Activated CD4-positive, alpha-beta T cell treated with anti-CD3 and anti-CD28 coated beads, Interleukin-2, amount 10 ng/mL, durations not matched to agents 24 days and 14 days (primary cell): ENCODE measurements around the gene HMCN1. TPM values are rescaled to one million over a fixed set of nuclear protein-coding genes. Genes with fewer than 3 reads are reported as not detected.

Source experiments
- DNase-seq: peaks from one replicate; pipeline ENCODE4 v3.0.0; 2022
- H3K27ac Mint-ChIP-seq: one replicate; pipeline ENCODE4 v1.8.0; 2022; ENCODE audit warnings: mild to moderate bottlenecking, mixed read lengths
- H3K27me3 Mint-ChIP-seq: one replicate; pipeline ENCODE4 v1.8.0; 2022; ENCODE audit warnings: mixed read lengths
- H3K36me3 Mint-ChIP-seq: one replicate; pipeline ENCODE4 v1.8.0; 2022; ENCODE audit warnings: low read depth, mild to moderate bottlenecking, mixed read lengths
- H3K4me1 Mint-ChIP-seq: one replicate; pipeline ENCODE4 v1.8.0; 2021; ENCODE audit warnings: mixed read lengths
- H3K4me3 Mint-ChIP-seq: one replicate; pipeline ENCODE4 v1.8.0; 2022; ENCODE audit warnings: mild to moderate bottlenecking, moderate library complexity, mixed read lengths
- H3K9me3 Mint-ChIP-seq: one replicate; pipeline ENCODE4 v1.8.0; 2021; ENCODE audit warnings: mixed read lengths
- intact Hi-C: fragments of 100-400 bp; cut with micrococcal nuclease; formaldehyde crosslinking; loops from one replicate; pipeline ENCODE4 v1.15.1; 2023
- total RNA-seq: library from RNA; stranded (reverse); gene quantifications from 2 replicates; pipeline ENCODE4 v1.2.3, GENCODE V29; 2022

HMCN1 gene
- total RNA-seq, 1 donor from 2014 or later, result not detected

GRCh38 chr1:185721553-185721952 is 12.6 kb upstream of the HMCN1 start:
- no peaks in the 10 kb centered on the region for H3K9me3 Mint-ChIP-seq
- H3K36me3 Mint-ChIP-seq, result no peaks in the 10 kb centered on the region
- peaks cover 37% of the 10 kb centered on the region for H3K27me3 Mint-ChIP-seq
- no peaks in the 10 kb centered on the region for H3K4me1 Mint-ChIP-seq
- no peak overlapping the region for H3K27ac Mint-ChIP-seq
- H3K4me3 Mint-ChIP-seq, result no peak overlapping the region
- DNase-seq, result no peak
- intact Hi-C loops, result loop anchor here (5.0 kb wide), 1 partner anchor 491 kb away; no protein-coding TSS in a partner anchor

GRCh38 chr1:185722098-185722497 is 12.1 kb upstream of the HMCN1 start:
- H3K4me1 Mint-ChIP-seq, result no peaks in the 10 kb centered on the region
- H3K4me3 Mint-ChIP-seq, result no peak overlapping the region
- H3K9me3 Mint-ChIP-seq, result no peaks in the 10 kb centered on the region
- no peak overlapping the region for H3K27ac Mint-ChIP-seq
- intact Hi-C loops, result loop anchor here (5.0 kb wide), 1 partner anchor 490 kb away; no protein-coding TSS in a partner anchor
- no peak for DNase-seq
- H3K36me3 Mint-ChIP-seq, result no peaks in the 10 kb centered on the region
- H3K27me3 Mint-ChIP-seq, result peaks cover 36% of the 10 kb centered on the region

DNA sequence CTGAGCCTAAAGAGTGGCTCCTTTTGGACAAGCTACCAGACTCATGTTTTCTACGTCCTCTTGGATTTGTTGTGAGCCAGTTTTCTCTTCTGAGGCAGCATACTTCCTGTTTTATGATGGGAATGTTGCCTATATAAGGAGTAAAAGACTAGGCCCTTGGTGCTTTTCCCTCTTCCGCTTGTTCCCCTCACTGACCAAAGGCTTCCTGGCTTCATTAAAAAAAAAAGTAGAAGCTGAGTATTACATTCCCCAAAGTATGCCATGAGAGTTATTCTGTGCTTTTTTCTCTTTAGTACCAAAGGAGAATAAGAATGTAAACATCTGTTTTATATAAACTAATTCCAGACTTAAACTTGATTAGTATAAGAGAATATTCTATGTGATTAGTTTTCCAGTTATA is 6.5 kb upstream of the HMCN1 start:
- H3K9me3 Mint-ChIP-seq, result peaks cover 18% of the 10 kb centered on the region
- intact Hi-C loops, result no loop called here
- H3K4me1 Mint-ChIP-seq, result no peaks in the 10 kb centered on the region
- DNase-seq, result no peak
- peaks cover 43% of the 10 kb centered on the region for H3K27me3 Mint-ChIP-seq
- no peak overlapping the region for H3K27ac Mint-ChIP-seq
- no peaks in the 10 kb centered on the region for H3K36me3 Mint-ChIP-seq
- H3K4me3 Mint-ChIP-seq, result no peak overlapping the region

DNA sequence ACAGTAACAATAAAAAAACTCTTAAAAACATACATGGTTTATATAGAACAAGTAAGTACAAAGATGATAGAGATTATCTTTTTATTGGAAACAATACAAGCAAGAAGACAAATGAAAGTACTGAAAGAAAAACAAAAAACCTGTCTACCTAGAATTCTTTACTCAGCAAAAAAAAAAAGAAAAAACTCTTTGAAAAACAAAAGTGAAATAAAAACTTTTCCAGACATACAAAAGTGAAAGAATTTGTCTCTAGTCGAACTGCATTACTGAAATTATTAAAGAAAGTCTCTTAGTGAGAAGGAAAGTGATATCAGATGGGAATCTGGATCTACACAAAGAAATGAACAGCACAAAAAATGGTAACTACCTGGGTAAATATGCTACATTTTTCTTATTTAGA is 2.7 kb upstream of the HMCN1 start:
- peaks cover 18% of the 10 kb centered on the region for H3K9me3 Mint-ChIP-seq
- no peak overlapping the region for H3K27ac Mint-ChIP-seq
- H3K36me3 Mint-ChIP-seq, result peaks cover 4% of the 10 kb centered on the region
- intact Hi-C loops, result no loop called here
- peaks cover 63% of the 10 kb centered on the region for H3K27me3 Mint-ChIP-seq
- no peak overlapping the region for H3K4me3 Mint-ChIP-seq
- peaks cover 11% of the 10 kb centered on the region for H3K4me1 Mint-ChIP-seq
- DNase-seq, result no peak

DNA sequence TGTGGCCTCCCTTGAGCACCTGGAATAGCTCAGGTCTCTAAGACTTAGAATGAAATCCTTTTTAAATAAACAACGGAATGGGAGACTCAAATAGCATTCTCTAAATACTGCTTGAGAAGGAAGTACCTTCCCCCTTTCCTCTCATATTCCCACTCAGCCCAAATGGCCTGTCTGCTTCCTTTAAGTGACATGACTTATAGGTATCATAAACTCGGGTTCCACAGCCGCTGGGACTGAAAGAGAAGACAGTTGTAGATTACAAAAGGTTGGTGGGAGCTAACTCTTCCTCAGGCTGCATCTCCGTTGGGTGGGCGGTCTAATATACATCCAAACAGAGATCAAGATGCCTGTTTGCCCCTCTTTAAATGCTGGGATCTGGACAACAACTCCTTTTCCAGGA is 1.2 kb upstream of the HMCN1 start:
- intact Hi-C loops, result no loop called here
- Mint-ChIP-seq H3K4me3 (no peak overlapping the region), H3K4me1 (peaks cover 11% of the 10 kb centered on the region), H3K36me3 (peaks cover 4% of the 10 kb centered on the region), H3K27ac (no peak overlapping the region), H3K9me3 (peaks cover 18% of the 10 kb centered on the region), H3K27me3 (peaks cover 63% of the 10 kb centered on the region)
- DNase-seq, result no peak

- Mint-ChIP-seq H3K27me3 (peaks cover 60% of the 10 kb centered on the region), H3K36me3 (peaks cover 4% of the 10 kb centered on the region), H3K4me1 (peaks cover 14% of the 10 kb centered on the region), H3K4me3 (peak overlapping the region; percentile 66), H3K9me3 (peaks cover 22% of the 10 kb centered on the region), H3K27ac (no peak overlapping the region)
- DNase-seq, result no peak
- intact Hi-C loops, result no loop called here
These were observed 924 bp downstream of the HMCN1 start for GRCh38 chr1:185734929-185735700.

GRCh38 chr1:185735701-185736064 is 1.5 kb downstream of the HMCN1 start:
- Mint-ChIP-seq H3K9me3 (peaks cover 20% of the 10 kb centered on the region), H3K4me3 (no peak overlapping the region), H3K4me1 (peaks cover 15% of the 10 kb centered on the region), H3K36me3 (peaks cover 4% of the 10 kb centered on the region), H3K27ac (no peak overlapping the region), H3K27me3 (peaks cover 62% of the 10 kb centered on the region)
- intact Hi-C loops, result no loop called here
- no peak for DNase-seq

- Mint-ChIP-seq H3K36me3 (no peaks in the 10 kb centered on the region), H3K27ac (peak overlapping the region; percentile 14), H3K9me3 (peaks cover 12% of the 10 kb centered on the region), H3K27me3 (peaks cover 28% of the 10 kb centered on the region), H3K4me1 (peaks cover 3% of the 10 kb centered on the region), H3K4me3 (no peak overlapping the region)
- intact Hi-C loops, result no loop called here
- no peak for DNase-seq
These were observed 5.8 kb downstream of the HMCN1 start for GRCh38 chr1:185739967-185740366.

- DNase-seq, result no peak
- Mint-ChIP-seq H3K9me3 (peaks cover 12% of the 10 kb centered on the region), H3K4me1 (peaks cover 3% of the 10 kb centered on the region), H3K36me3 (no peaks in the 10 kb centered on the region), H3K27ac (no peak overlapping the region), H3K4me3 (no peak overlapping the region), H3K27me3 (peaks cover 18% of the 10 kb centered on the region)
- intact Hi-C loops, result no loop called here
These were observed 7.4 kb downstream of the HMCN1 start for GRCh38 chr1:185741551-185741950.

- Mint-ChIP-seq H3K4me3 (no peak overlapping the region), H3K27ac (no peak overlapping the region), H3K27me3 (peaks cover 18% of the 10 kb centered on the region), H3K4me1 (peaks cover 3% of the 10 kb centered on the region), H3K36me3 (no peaks in the 10 kb centered on the region), H3K9me3 (peaks cover 12% of the 10 kb centered on the region)
- intact Hi-C loops, result no loop called here
- no peak for DNase-seq
These were observed 8.2 kb downstream of the HMCN1 start for GRCh38 chr1:185742403-185742802.

GRCh38 chr1:185745165-185745564 is 11.0 kb downstream of the HMCN1 start:
- Mint-ChIP-seq H3K4me1 (peaks cover under 1% of the 10 kb centered on the region), H3K36me3 (no peaks in the 10 kb centered on the region), H3K4me3 (no peak overlapping the region), H3K9me3 (peaks cover 9% of the 10 kb centered on the region), H3K27ac (no peak overlapping the region), H3K27me3 (peaks cover 20% of the 10 kb centered on the region)
- no peak for DNase-seq
- intact Hi-C loops, result no loop called here

DNA sequence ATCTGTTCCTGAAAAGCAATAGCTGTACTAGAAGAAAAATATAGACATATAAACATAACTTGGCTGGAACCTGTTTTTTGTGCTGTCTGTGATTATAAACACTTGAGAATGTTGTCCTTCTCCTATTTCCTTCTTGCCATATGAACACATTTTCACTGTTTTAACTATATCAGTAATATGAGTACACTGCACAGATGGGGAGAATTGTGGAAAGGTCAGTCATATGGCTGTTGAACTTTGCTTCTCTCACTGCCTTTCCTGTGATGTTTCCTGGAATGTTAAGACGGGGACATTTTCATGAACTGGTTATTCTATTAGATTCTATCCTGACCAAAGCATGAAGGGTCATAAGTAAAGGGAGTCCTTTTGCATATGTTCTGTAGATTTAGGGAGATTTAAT is 24.9 kb downstream of the HMCN1 start:
- Mint-ChIP-seq H3K4me1 (no peaks in the 10 kb centered on the region), H3K27ac (no peak overlapping the region), H3K4me3 (no peak overlapping the region), H3K36me3 (no peaks in the 10 kb centered on the region), H3K27me3 (peaks cover 9% of the 10 kb centered on the region), H3K9me3 (no peaks in the 10 kb centered on the region)
- no peak for DNase-seq
- intact Hi-C loops, result no loop called here

GRCh38 chr1:185761841-185762240 is 27.6 kb downstream of the HMCN1 start:
- Mint-ChIP-seq H3K4me1 (no peaks in the 10 kb centered on the region), H3K27me3 (peaks cover 8% of the 10 kb centered on the region), H3K4me3 (no peak overlapping the region), H3K36me3 (no peaks in the 10 kb centered on the region), H3K9me3 (no peaks in the 10 kb centered on the region), H3K27ac (no peak overlapping the region)
- DNase-seq, result no peak
- intact Hi-C loops, result no loop called here

- no peaks in the 10 kb centered on the region for H3K9me3 Mint-ChIP-seq
- no peak overlapping the region for H3K27ac Mint-ChIP-seq
- H3K27me3 Mint-ChIP-seq, result peaks cover 13% of the 10 kb centered on the region
- no peaks in the 10 kb centered on the region for H3K4me1 Mint-ChIP-seq
- intact Hi-C loops, result no loop called here
- H3K36me3 Mint-ChIP-seq, result no peaks in the 10 kb centered on the region
- H3K4me3 Mint-ChIP-seq, result no peak overlapping the region
- no peak for DNase-seq
These were observed 33.4 kb downstream of the HMCN1 start for GRCh38 chr1:185767508-185768120.
